Measurements from ENCODE around the gene STK38L.

The STK38L gene

DNA sequence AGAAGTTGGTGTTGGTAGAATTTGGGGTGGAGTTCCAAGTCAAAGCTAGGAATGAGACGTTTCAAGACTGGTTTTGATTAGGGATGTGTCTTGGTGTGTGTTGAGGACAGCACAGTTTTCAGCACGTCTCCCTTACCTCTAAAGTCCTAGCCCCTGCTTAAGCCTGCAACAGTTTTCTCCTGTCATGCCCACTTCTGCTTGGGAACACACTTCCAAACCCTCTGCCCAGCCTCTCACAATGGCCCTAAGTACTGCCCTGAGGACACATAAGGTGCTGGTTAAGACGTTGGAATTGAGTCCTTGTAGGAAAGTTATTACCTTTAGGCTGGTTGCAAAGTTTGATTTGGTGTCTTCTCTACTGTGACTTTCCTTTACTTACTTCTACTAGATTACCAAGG, 87.8 kb downstream of the STK38L start:
- Histone ChIP-seq H3K27me3 (peaks cover 27 to 63% (median 60%) of the 10 kb centered on the region in 11 experiments), H3K4me2 (peak overlapping the region in 5 of 11 experiments; percentile 89 to 100 (median 93); a peak in 11 of 22 replicates), H3K36me3 (peaks cover 0 to 9% (median 0%) of the 10 kb centered on the region in 11 experiments; a peak in 5 of 22 replicates), H3K4me1 (peaks cover 0 to 51% (median 23%) of the 10 kb centered on the region in 10 experiments; a peak in 14 of 20 replicates), H3K4me3 (peak overlapping the region in 3 of 10 experiments; percentile 84 to 93 (median 87); a peak in 5 of 20 replicates), H3K9ac (no peak overlapping the region), H3K9me3 (replicated peaks in 1 of 11) (no peaks in the 10 kb centered on the region), H4K20me1 (no peaks in the 10 kb centered on the region; a peak in 3 of 22 replicates), H3K27ac (peak overlapping the region in 2 of 11 experiments; percentile 31 to 44; a peak in 3 of 22 replicates)
- TF ChIP-seq Cebpa-rat (IDR thresholded peaks at IDR 0.05), result no peak

DNA sequence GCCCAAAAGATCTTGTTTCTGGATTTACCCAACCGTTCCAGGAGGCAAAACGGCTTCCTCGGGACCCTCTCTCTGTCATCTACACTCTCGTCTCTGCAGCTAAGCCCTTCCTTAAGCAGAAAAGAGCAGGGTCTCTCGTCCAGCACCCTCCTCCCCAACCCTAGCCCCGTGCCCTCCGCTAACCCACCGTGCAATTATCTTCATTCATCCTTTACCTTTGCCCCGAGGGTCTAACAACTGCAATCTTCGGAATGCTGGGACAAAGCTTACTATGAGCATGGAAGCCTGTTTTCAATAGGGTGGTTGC, 88.3 kb downstream of the STK38L start:
- H3K27ac ChIP-seq, result peak overlapping the region in 3 of 11 experiments; percentile 61 to 65 (median 65); a peak in 4 of 22 replicates

DNA sequence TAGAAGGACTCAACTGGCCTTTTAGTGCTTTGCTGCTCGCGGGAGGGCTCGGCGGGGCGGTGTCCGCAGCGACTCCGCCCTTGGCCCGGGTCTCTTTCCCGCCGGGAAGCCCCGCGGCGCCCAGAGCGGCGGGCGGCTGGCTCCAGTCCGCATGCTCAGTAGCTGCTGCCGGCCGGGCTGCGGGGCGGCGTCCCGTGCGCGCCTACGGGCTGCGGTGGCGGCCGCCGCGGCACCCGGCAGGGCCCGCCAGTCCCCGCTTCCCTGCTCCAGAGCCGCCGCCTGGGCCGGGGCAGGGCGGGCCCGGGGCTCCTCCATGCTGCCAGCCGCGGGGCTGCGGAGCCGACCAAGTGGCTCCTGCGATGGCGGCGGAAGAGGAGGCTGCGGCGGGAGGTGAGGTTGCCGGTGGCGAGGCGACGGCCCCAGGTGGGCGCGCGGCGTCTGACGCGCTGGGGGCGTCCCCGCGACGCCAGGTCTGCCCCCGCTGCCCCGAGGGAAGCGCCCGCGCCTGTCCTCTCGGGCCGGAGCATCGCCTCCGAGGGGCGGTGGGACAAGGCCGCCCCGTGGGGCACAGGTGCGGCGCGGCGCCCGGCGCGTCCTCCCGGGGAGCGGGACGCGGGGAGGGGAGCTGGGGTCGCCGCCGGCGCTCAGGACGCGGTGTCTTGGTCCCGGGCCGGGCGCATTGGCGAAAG, 88.8 kb downstream of the STK38L start, which contains the start of gene BMAL2:
Gene BMAL2, plus strand, starts transcription at position 123 of the 689 bp plus-strand sequence. Its CDS starts 237 bp downstream, at position 360.
- TF ChIP-seq Cebpa-rat (IDR thresholded peaks at IDR 0.05), result no peak
- Histone ChIP-seq H3K27ac (peak within 1 kb of the TSS in 9 of 11 experiments; percentile 4 to 65 (median 46); a peak in 13 of 22 replicates), H3K4me3 (peak within 1 kb of the TSS; percentile 75 to 93 (median 82)), H3K9ac (peak within 1 kb of the TSS; percentile 59 to 81 (median 75)), H3K27me3 (peaks cover 27 to 63% (median 60%) of the 10 kb centered on the region in 11 experiments), H3K36me3 (no peaks in the 10 kb centered on the region), H4K20me1 (no peaks in the 10 kb centered on the region; a peak in 3 of 22 replicates), H3K4me1 (peaks cover 0 to 51% (median 23%) of the 10 kb centered on the region in 10 experiments; a peak in 14 of 20 replicates), H3K9me3 (replicated peaks in 1 of 11) (no peaks in the 10 kb centered on the region), H3K4me2 (peak within 1 kb of the TSS; percentile 89 to 100 (median 96))

More for the DNA sequence above, 88.3 kb downstream of the STK38L start:
- Histone ChIP-seq H3K9ac (peak overlapping the region; percentile 59 to 81 (median 75)), H3K36me3 (peaks cover 0 to 5% (median 0%) of the 10 kb centered on the region in 11 experiments; a peak in 1 of 22 replicates), H3K4me2 (peak overlapping the region; percentile 89 to 100 (median 96)), H3K4me3 (peak overlapping the region; percentile 75 to 93 (median 82)), H3K27me3 (peaks cover 27 to 63% (median 60%) of the 10 kb centered on the region in 11 experiments), H3K4me1 (peaks cover 0 to 51% (median 23%) of the 10 kb centered on the region in 10 experiments; a peak in 14 of 20 replicates), H3K9me3 (replicated peaks in 1 of 11) (no peaks in the 10 kb centered on the region), H4K20me1 (no peaks in the 10 kb centered on the region; a peak in 3 of 22 replicates)
- TF ChIP-seq Cebpa-rat (IDR thresholded peaks at IDR 0.05), result no peak

DNA sequence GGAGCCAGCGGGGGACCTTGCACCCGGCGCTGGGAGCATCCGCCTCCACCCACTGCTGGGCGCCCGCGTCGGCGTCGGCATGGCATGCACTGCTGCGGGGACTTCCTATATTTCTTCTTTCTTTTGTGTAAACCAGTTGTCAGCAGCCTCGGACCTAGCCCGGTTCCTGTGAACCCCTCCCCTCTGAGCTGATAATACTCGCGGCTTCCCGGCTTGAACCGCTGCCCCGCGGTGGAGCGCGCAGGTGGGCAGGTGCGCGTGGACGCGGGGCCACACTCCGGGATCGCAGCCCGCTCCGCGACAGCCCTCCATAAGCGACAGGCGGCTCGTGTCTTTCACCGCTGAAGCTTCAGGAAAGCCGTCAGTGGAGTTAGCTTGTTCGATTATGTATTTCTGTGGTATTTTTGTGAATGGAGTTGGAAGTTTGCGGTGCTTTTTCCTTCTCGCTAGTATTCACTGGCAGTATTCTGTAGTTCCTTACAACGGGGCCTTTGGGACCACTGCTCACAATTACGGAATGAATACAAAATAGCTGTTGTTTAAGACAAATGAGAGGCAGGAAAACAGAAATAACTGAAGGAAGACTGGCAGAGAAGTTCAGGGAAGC, 89.4 kb downstream of the STK38L start:
- no peaks in the 10 kb centered on the region for H3K9me3 ChIP-seq (replicated peaks in 1 of 11)
- H4K20me1 ChIP-seq, result no peaks in the 10 kb centered on the region; a peak in 3 of 22 replicates
- peak overlapping the region; percentile 75 to 93 (median 82) for H3K4me3 ChIP-seq
- peak overlapping the region in 9 of 11 experiments; percentile 4 to 65 (median 46); a peak in 12 of 22 replicates for H3K27ac ChIP-seq
- peaks cover 27 to 63% (median 60%) of the 10 kb centered on the region in 11 experiments for H3K27me3 ChIP-seq
- peak overlapping the region; percentile 59 to 81 (median 75) for H3K9ac ChIP-seq
- H3K36me3 ChIP-seq, result no peaks in the 10 kb centered on the region
- peak overlapping the region; percentile 89 to 100 (median 96) for H3K4me2 ChIP-seq
- no peak for TF ChIP-seq Cebpa-rat (IDR thresholded peaks at IDR 0.05)
- H3K4me1 ChIP-seq, result peaks cover 0 to 49% (median 23%) of the 10 kb centered on the region in 10 experiments; a peak in 14 of 20 replicates

DNA sequence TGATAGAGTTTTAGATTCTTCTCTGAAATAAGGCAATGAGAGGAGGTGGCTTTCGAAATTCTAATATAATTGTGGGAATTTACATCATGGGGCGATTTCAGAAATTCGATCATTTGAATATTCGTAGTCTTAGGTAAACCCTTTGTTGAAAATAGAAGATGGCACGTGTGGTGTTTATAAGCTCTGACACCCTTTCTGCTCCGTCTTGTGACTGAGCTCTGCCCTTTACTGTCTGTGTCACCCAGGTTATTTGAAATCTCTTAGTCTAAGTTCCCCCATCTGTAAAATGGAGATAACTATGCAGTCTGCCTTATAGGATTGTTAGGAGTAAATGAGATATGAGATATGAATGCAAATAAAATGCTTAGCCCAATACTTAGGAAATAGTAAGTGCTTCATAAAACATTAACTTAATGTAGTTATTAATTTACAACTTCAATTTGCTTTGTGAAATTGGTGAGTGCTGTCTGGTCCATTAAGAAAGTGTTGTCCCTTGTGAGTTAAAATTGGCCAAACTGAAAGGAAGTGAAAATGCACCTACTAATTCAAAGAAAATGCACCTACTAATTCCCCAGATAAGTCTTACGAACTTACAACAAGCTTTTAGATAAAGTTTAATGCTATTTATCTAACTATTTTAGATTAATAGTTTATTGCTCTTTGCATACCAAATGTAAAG, 90.1 kb downstream of the STK38L start:
- TF ChIP-seq Cebpa-rat (IDR thresholded peaks at IDR 0.05), result no peak
- Histone ChIP-seq H3K27ac (no peak overlapping the region), H3K4me1 (peaks cover 0 to 42% (median 23%) of the 10 kb centered on the region in 10 experiments; a peak in 14 of 20 replicates), H3K4me3 (peak overlapping the region in 8 of 10 experiments; percentile 75 to 93 (median 83); a peak in 13 of 20 replicates), H3K27me3 (peaks cover 27 to 63% (median 60%) of the 10 kb centered on the region in 11 experiments), H3K9ac (peak overlapping the region in 1 of 11 experiments; percentile 75; a peak in 1 of 22 replicates), H3K36me3 (no peaks in the 10 kb centered on the region), H3K4me2 (peak overlapping the region; percentile 89 to 100 (median 96); a peak in 19 of 22 replicates), H4K20me1 (no peaks in the 10 kb centered on the region; a peak in 3 of 22 replicates), H3K9me3 (replicated peaks in 1 of 11) (no peaks in the 10 kb centered on the region)

DNA sequence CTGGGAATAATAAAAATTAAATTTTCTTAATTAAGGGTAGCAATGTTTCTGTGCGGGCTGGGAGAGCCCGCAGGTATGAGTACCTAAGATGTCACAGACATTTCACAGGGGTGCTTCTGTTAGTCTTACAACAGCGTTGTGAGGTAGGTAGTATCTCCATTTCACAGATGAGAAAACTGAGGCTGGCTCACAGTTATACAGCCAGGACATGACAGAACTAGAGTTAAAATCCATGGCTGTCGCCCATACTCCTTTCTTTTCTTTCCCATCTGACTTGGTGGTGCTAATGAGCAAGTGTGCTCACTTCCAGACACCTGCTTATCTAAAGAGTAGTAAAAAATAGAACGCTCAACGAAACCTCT, 90.6 kb downstream of the STK38L start:
- no peaks in the 10 kb centered on the region for H3K9me3 ChIP-seq (replicated peaks in 1 of 11)
- no peak overlapping the region for H3K4me2 ChIP-seq
- no peak overlapping the region for H3K9ac ChIP-seq
- no peaks in the 10 kb centered on the region; a peak in 3 of 22 replicates for H4K20me1 ChIP-seq
- H3K36me3 ChIP-seq, result no peaks in the 10 kb centered on the region
- TF ChIP-seq Cebpa-rat (IDR thresholded peaks at IDR 0.05), result no peak
- peaks cover 0 to 37% (median 23%) of the 10 kb centered on the region in 10 experiments; a peak in 14 of 20 replicates for H3K4me1 ChIP-seq
- H3K27ac ChIP-seq, result no peak overlapping the region
- H3K4me3 ChIP-seq, result no peak overlapping the region
- peaks cover 27 to 63% (median 60%) of the 10 kb centered on the region in 11 experiments for H3K27me3 ChIP-seq

DNA sequence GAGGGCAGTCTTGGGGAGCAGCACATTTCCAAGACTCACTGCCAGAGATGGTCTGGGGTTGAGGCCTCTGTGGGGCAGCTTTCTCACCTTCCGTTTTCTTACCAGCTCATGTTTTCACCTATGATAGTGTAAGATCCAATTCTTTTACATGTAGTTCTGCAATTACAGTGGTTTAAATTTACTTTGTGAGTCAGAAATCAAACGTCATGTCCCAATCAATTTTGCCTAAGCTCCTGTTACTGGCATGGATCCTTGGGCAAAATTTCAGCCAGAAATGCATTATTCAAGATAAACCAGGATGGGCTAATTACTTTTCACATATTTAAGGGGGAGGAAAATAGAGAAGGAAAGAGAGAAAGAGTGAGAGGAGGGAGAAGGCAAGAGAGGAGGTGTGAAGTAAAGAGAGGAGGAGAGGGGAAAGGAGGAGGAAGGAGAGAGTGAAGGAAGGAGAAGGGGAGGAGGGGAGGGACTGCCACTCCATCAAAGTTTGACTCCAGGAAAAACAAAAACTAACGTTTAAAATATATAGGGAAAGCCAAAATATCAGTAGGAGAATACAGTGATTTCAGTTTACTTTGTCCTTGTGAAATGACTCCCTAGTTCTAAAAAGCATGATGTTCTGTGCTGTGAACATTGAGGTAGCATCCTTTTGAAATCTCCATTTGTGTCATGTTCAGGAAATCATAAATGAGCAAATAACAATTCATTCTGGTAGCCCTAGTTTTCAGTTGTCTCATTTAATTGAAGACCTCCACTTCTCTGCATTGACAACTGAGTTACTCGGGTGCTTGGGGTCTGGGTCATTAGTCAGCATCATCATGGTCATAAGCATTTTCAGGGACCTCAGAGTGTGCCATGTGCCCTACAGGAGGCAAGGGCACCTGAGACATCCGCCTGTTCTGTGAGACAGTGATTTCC, 91.5 kb downstream of the STK38L start:
- no peaks in the 10 kb centered on the region; a peak in 3 of 22 replicates for H4K20me1 ChIP-seq
- no peak overlapping the region for H3K27ac ChIP-seq
- H3K4me2 ChIP-seq, result no peak overlapping the region
- no peak overlapping the region for H3K9ac ChIP-seq
- H3K27me3 ChIP-seq, result peaks cover 27 to 57% (median 54%) of the 10 kb centered on the region in 11 experiments
- peaks cover 0 to 30% (median 18%) of the 10 kb centered on the region in 10 experiments; a peak in 14 of 20 replicates for H3K4me1 ChIP-seq
- no peaks in the 10 kb centered on the region for H3K9me3 ChIP-seq (replicated peaks in 1 of 11)
- no peaks in the 10 kb centered on the region for H3K36me3 ChIP-seq
- TF ChIP-seq Cebpa-rat (IDR thresholded peaks at IDR 0.05), result no peak
- H3K4me3 ChIP-seq, result no peak overlapping the region

DNA sequence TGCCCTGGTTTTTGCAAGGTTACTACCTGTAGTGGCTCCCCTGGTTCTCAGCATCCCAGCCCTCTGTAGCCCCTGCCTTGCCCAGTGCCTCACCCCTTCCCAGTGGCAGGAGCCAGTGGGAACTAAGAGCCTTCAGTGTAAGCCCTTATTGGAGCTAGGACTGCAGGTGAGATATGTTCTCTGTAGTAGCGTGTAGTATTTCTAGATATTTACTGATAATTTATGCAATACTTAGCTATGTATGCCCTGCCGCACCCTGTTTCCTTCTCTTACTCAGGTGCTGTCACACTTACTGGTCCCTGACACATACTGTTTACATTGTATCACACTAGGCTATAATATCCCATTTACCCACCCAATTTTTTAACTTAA, 92.2 kb downstream of the STK38L start:
- no peak for TF ChIP-seq Cebpa-rat (IDR thresholded peaks at IDR 0.05)
- H3K27ac ChIP-seq, result no peak overlapping the region
- no peak overlapping the region for H3K4me2 ChIP-seq
- H4K20me1 ChIP-seq, result no peaks in the 10 kb centered on the region; a peak in 3 of 22 replicates
- H3K27me3 ChIP-seq, result peaks cover 27 to 51% (median 48%) of the 10 kb centered on the region in 11 experiments
- no peaks in the 10 kb centered on the region for H3K36me3 ChIP-seq
- no peak overlapping the region for H3K4me3 ChIP-seq
- H3K4me1 ChIP-seq, result peaks cover 0 to 25% (median 17%) of the 10 kb centered on the region in 10 experiments; a peak in 14 of 20 replicates
- no peaks in the 10 kb centered on the region for H3K9me3 ChIP-seq (replicated peaks in 1 of 11)
- no peak overlapping the region for H3K9ac ChIP-seq

All from BLaER1 treated with 17β-estradiol and CSF1 and Interleukin-3, amounts not matched to agents 10 nM and 100 nM (cell line).